Spleen (tissue), 7 donors: Measurements from ENCODE around the gene PTPRG.

Experiments
- POLR2A ChIP-seq, 3 donors: fragments of 450-650 bp; IDR thresholded peaks; one replicate each; pipeline ENCODE4 v1.5.1; 2017; ENCODE audit warnings: antibody characterized with exemption in 3 of 3, mild to moderate bottlenecking in 1 of 3
- POLR2AphosphoS5 ChIP-seq, 3 donors: sonication (generic); formaldehyde crosslinking; IDR thresholded peaks; one replicate each; pipeline ENCODE4 v1.5.1; 2017; ENCODE audit warnings: antibody characterized with exemption in 3 of 3
- TF ChIP-seq, protein P1 (sequence below), 11 experiments: fragments of 200-600 bp in 7 of 11; fragments of 450-650 bp in 4 of 11; sonication (generic) in 4 of 11; IDR thresholded peaks in 8 of 11; conservative IDR thresholded peaks in 3 of 11; 1 replicate in 7 of 11; 2 replicates in 4 of 11; pipeline versions ENCODE4 v1.4.0 to v1.8.0; 2016 to 2021; ENCODE audit warnings: antibody characterized with exemption in 11 of 11, inconsistent platforms in 4 of 11, mild to moderate bottlenecking in 1 of 11
- donor health status: DM: no; HTN: no; CAD: no; lungs with moderate emphysema.
- donor health status: DM: no; HTN: no; CAD: no.
- donor health status: DM: no; HTN: no; CAD: no.

GRCh38 chr3:62293051-62293780 lies 731.8 kb downstream of the PTPRG start:
- no peak for TF ChIP-seq POLR2AphosphoS5 (IDR thresholded peaks at IDR 0.05)
- TF ChIP-seq, protein P1, sequence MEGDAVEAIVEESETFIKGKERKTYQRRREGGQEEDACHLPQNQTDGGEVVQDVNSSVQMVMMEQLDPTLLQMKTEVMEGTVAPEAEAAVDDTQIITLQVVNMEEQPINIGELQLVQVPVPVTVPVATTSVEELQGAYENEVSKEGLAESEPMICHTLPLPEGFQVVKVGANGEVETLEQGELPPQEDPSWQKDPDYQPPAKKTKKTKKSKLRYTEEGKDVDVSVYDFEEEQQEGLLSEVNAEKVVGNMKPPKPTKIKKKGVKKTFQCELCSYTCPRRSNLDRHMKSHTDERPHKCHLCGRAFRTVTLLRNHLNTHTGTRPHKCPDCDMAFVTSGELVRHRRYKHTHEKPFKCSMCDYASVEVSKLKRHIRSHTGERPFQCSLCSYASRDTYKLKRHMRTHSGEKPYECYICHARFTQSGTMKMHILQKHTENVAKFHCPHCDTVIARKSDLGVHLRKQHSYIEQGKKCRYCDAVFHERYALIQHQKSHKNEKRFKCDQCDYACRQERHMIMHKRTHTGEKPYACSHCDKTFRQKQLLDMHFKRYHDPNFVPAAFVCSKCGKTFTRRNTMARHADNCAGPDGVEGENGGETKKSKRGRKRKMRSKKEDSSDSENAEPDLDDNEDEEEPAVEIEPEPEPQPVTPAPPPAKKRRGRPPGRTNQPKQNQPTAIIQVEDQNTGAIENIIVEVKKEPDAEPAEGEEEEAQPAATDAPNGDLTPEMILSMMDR (IDR thresholded peaks at IDR 0.05 in 8 of 11, conservative IDR thresholded peaks at IDR 0.05 in 3 of 11), result no peak
- TF ChIP-seq POLR2A (IDR thresholded peaks at IDR 0.05), result no peak
